Measurements from ENCODE around the gene MROH2A.

MROH2A gene

DNA sequence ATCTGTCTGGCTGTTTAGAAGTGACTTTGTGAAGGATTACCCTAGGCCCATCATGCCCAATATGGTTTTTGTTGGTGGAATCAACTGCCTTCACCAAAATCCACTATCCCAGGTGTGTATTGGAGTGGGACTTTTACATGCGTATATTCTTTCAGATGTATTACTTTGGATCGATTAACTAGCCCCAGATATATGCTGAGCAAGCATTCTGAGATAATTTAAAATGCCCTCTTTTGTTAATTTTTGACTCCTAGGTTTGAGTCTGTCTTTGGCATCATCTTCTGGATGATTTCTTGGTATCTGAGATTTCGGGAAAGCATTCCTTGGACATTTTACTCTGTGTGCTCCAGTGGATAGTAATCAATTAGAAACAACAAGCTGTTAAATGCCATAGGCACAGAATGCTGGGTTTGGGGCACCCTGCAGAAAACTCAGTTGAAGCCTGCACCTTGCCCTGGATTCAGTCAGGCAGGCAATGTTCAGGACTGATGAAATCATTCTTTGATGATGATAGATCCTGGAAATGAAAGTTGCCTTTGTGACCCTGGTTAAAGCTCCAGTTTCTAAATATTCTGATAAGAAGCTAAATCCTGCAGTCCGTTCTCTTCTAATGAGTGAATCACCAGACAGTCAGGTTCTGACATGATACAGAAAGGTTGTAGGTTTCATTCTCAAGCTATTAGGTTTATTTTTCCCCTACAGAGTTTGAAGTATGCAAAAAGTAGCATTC, 16.9 kb upstream of the MROH2A start:
- no peak for DNase-seq (ENCODE audit: low read depth, low spot score)

DNA sequence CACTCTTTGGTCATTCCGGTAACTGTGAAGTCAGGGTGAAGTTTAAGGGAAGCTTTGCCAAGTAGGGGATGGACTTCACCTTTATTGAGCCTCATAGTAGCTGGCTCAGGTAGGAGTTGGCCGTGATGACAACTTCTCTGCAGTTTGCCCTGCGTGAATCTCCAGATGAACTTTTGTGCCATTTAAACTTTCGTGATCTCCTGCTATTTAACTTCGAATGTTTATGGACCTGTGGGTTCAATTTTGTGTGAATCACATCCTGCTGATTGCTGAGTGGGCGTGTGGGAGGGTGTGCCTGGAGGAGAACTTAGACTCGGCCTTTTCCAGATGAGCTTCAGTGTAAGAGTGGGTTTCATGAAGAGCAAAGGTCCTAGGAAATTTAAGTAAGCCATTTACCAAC, 13.9 kb upstream of the MROH2A start:
- DNase-seq (ENCODE audit: low read depth, low spot score): no peak

More for the DNA sequence above, 16.9 kb upstream of the MROH2A start:
- no peak overlapping the region for H3K4me3 ChIP-seq (ENCODE audit: low read length)

DNA sequence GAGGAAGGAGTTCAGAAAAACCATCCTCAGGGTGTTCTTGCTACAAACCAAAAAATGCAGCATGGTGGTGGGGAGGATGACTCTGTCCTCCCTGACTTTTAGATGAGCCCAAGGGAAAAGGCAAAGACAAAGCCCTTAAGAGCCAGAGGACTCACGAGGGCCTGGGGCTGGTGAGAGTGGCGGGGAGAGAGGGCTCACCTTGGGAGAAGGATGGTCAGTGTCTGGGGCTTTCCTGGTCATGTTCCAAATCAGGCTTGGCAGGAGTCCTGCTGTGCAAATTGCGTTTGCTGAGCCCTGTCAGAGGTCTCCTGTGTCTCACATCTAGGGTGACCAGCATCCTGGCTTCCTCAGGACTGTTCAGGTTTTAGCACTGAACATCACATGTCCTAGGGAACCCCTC, 13.4 kb upstream of the MROH2A start:
- no peak overlapping the region for H3K4me3 ChIP-seq (ENCODE audit: low read length)
- DNase-seq (ENCODE audit: low read depth, low spot score): no peak

More for the DNA sequence above, 13.9 kb upstream of the MROH2A start:
- H3K4me3 ChIP-seq (ENCODE audit: low read length): no peak overlapping the region

DNA sequence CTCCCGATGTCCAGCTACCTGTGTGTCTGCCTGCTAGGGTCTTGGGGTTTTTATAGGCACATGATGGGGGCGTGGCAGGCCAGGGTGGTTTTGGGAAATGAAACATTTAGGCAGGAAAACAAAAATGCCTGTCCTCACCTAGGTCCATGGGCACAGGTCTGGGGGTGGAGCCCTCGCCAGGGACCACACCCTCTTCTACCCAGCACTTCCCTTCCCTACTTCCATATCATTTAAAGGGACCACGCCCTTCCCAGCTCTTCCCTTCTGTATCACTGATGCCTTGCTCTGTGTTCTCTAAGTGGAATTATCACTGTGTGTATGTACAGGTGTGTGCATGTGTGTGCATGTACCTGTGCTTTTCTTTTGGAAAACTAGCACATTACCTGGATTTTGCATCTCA, 11.7 kb upstream of the MROH2A start:
- no peak overlapping the region for H3K4me3 ChIP-seq (ENCODE audit: low read length)
- no peak for DNase-seq (ENCODE audit: low read depth, low spot score)

DNA sequence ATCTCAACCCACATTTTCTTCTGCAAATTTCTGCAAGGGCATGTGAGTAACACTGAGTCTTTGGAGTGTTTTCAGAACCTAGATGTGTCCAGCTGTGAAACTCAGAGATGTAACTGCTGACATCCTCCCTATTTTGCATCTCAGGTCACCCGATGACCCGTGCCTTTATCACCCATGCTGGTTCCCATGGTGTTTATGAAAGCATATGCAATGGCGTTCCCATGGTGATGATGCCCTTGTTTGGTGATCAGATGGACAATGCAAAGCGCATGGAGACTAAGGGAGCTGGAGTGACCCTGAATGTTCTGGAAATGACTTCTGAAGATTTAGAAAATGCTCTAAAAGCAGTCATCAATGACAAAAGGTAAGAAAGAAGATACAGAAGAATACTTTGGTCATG, 10.1 kb upstream of the MROH2A start:
- DNase-seq (ENCODE audit: low read depth, low spot score): no peak
- H3K4me3 ChIP-seq (ENCODE audit: low read length): no peak overlapping the region

DNA sequence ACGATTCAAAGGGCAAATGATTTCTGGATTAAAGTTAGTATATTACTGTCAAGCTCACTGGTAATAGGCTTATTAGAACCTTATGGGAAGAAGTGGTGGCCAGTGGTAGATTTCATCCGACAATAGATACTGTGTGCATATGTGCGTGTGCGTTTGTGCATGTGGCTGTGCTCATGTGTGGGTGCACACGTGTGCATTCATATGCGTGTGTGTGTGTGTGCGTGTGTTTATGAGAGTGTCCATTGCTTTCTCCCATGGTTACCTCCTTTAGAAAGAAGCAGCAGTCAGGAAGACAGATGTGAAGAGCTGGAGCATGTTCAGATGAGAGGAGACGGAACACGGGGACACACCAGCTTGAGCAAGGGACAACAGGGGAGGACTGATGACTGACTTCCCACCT, 8.9 kb upstream of the MROH2A start:
- DNase-seq (ENCODE audit: low read depth, low spot score): no peak
- H3K4me3 ChIP-seq (ENCODE audit: low read length): no peak overlapping the region

DNA sequence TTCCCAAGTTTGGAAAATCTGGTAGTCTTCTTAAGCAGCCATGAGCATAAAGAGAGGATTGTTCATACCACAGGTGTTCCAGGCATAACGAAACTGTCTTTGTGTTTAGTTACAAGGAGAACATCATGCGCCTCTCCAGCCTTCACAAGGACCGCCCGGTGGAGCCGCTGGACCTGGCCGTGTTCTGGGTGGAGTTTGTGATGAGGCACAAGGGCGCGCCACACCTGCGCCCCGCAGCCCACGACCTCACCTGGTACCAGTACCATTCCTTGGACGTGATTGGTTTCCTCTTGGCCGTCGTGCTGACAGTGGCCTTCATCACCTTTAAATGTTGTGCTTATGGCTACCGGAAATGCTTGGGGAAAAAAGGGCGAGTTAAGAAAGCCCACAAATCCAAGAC, 6.0 kb upstream of the MROH2A start:
- no peak for DNase-seq (ENCODE audit: low read depth, low spot score)
- no peak overlapping the region for H3K4me3 ChIP-seq (ENCODE audit: low read length)

DNA sequence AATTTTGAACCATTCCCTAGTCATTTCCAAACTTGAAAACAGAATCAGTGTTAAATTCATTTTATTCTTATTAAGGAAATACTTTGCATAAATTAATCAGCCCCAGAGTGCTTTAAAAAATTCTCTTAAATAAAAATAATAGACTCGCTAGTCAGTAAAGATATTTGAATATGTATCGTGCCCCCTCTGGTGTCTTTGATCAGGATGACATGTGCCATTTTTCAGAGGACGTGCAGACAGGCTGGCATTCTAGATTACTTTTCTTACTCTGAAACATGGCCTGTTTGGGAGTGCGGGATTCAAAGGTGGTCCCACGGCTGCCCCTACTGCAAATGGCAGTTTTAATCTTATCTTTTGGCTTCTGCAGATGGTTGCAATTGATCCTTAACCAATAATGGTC, 5.5 kb upstream of the MROH2A start:
- no peak overlapping the region for H3K4me3 ChIP-seq (ENCODE audit: low read length)
- no peak for DNase-seq (ENCODE audit: low read depth, low spot score)

DNA sequence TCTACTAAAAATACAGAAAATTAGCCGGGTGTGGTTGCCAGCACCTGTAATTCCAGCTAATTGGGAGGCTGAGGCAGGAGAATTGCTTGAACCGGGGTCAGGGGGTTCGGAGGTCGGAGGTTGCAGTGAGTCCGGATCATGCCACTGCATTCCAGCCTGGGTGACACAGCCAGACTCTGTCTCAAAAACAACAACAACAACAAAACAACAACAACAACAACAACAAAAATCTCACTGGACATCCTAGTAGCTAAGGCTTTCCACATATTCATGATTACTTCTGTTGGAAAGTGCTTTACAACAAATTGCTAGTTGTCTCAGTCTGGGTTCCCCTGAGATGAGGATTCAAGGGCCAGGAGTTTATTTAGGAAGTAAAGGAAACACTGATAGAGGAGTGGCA, 4.3 kb upstream of the MROH2A start:
- H3K4me3 ChIP-seq (ENCODE audit: low read length): no peak overlapping the region
- no peak for DNase-seq (ENCODE audit: low read depth, low spot score)

DNA sequence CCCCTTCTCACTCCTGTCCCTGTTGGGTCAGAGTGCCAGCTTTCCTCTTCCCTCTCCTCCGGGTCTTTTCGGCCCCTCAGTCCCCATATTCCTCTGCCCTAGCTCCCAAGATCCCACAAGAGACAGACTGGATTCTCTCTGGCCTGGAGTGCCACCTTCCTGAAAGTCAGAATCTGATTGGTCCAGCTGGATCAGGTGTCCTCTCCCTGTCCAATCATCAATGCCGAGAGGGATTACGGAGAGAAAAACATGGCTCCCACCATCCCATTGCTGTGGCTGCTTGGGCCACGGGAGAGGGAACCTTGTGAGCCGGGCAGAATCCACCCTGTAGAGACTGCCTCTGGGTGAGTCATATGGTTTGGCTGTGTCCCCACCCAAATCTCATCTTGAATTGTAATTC, 2.7 kb upstream of the MROH2A start:
- no peak overlapping the region for H3K4me3 ChIP-seq (ENCODE audit: low read length)
- DNase-seq (ENCODE audit: low read depth, low spot score): no peak

DNA sequence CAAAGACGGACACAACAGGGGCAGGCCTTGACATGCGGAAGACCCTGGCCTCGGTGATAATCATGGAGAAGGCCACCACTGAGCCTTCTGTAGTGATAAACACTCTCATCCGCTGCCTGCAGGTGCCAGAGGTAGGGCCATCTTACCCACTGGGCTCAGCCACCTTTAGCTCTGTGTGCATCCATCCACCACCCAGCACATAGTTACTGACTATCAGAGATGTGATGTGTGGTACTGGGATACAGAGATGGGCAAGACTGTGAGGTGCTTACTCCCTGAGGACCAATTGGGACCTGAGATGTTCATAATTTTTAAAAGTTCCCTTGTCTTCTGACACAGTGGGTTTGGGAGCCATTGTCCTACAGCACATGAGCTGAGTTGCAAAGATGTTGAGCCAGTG, 1.6 kb downstream of the MROH2A start:
- DNase-seq (ENCODE audit: low read depth, low spot score): no peak
- H3K4me3 ChIP-seq (ENCODE audit: low read length): no peak overlapping the region

DNA sequence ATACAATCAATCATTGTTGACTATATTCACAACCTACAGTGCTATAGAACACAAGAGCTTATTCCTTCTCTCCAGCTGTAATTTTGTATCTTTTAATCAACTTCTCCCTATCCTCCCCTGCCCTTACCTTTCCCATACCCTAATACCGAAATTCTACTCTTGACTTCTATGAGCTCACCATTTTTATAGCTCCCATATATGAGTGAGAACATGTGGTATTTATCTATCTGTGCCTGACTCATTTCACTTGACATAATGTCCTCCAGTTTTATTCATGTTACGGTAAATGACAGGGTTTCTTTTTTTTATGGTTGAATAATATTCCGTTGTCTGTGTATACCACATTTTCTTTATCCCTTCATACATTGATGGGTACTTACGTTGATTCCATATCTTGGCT, 2.6 kb downstream of the MROH2A start:
- no peak overlapping the region for H3K4me3 ChIP-seq (ENCODE audit: low read length)
- DNase-seq (ENCODE audit: low read depth, low spot score): no peak

DNA sequence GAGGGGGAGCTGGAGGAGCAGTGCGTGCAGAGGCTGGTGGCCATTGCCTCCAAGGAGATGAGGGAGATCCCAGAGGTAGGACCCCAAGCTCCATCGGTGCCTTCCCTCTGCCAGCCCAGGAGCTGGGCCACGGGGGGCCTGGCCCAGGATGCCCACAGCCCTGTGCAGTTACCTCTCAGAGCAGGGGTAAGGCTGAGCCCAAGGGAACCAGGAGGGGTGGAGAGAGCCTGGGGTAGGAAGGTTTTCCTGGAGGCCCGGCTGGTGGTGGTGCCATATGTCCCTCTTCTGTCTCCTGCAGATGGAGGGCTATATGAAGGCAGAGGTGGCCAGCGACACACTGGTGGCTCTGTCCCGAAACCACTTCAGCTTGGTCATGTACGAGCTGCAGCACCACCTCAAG, 11.4 kb downstream of the MROH2A start:
- no peak overlapping the region for H3K4me3 ChIP-seq (ENCODE audit: low read length)
- no peak for DNase-seq (ENCODE audit: low read depth, low spot score)

DNA sequence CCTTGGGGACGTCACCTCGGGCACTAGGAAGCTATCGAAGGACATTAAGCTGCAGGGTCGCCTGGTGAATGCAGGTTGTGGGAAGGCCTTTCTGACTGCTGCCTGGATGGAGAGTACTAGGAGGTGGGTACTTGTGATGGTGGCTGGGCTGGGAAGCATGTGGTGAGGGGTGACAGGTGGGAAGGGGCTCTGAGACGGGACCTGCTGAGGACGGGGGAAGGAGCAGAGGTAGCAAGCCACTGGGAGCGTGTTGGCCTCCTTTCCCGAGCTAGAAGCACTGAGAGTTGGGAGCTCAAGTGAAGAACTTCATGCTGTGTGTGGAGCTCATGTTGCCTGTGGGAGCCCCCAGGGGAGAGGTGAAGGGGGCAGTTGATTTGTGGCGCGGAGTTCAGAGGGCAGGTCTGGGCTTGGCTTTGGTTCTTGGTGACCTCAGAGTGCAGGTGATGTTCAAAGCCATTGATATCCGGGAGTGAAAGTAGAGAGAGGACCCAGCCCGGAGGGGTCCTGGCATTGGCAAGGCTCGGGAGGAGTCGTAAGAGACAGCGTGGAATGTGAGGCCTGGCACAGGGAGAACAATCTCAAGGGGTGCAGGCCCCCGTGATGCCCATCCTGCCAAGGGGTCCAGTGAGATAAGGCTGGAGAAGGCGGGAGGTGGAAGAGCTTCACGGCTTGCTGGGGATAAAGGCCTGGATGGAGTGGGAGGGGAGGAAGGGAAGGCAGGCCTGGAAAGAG, 13.2 kb downstream of the MROH2A start:
- DNase-seq (ENCODE audit: low read depth, low spot score): no peak
- H3K4me3 ChIP-seq (ENCODE audit: low read length): no peak overlapping the region

DNA sequence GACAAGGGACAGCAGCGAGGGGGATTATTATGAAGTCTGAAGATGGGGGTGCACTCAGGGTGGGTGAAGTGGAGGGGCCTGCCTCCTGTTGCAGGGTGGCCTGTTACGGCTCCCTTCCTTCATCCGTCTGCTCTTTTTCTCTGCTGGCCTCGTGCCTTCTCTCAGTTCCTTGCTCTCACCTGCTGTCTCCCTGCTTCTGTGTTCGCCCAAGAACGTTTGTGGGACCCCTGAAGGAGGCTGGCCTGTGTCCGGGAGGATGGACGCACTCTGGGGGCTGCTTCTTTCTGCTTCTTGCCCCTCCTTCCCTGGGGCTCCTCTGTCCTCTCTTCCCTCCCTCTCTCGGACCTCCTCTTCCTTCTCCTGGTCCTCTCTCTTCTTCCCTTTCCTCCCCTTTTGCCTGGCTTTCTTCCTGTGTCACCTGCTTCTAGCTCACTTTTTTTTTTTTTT, 13.8 kb downstream of the MROH2A start:
- DNase-seq (ENCODE audit: low read depth, low spot score): no peak
- no peak overlapping the region for H3K4me3 ChIP-seq (ENCODE audit: low read length)

DNA sequence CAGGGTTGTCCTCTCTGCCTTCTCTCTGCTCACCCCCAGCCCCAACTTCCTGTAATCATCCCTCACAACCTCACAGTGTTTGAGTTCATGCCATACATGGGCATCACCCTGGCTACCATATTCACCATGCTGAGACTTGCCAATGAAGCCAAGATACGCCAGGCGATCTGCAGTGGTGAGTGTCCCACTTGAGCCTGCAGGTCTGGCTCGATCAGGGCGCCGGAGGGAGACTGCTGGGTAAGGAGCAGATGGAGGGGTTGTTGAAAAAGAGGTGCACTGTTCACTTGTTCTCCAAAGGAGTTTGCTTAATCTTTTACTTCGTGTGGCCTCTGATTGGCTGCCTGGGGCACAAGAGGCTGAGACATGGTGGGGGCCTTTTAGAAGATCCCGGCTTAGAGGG, 14.6 kb downstream of the MROH2A start:
- DNase-seq (ENCODE audit: low read depth, low spot score): no peak
- no peak overlapping the region for H3K4me3 ChIP-seq (ENCODE audit: low read length)

DNA sequence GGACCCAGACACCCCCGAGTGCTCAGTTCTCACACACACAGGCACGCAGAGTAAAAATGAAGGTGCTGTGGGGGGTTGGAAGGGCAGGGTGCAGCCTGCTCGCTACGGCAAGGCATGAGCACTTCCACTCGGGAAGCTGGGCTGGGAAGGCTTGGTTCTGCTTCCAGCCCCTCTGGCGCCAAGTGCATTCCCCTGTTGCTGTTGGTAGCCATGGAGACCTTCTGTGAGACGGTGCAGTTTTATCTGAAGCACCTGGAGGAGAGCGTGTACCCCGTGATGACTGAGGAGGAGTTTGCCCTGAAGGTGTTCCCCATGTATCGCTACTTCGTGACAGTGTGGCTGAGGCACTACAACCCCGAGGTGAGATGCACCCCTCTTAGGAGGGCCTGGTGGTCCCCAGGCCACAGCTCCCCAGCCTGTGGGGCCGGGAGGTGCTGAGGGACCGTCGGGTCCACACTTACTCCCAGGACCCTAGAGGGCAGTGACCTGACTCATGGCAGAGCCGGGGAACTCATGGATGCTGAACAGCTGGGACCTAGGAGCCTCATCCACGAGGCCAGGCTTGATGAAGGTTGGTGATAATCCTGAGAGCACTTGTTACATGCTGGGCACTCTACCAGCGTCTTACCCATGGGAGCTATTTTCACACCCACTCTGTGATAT, 15.5 kb downstream of the MROH2A start:
- no peak for DNase-seq (ENCODE audit: low read depth, low spot score)
- H3K4me3 ChIP-seq (ENCODE audit: low read length): no peak overlapping the region

DNA sequence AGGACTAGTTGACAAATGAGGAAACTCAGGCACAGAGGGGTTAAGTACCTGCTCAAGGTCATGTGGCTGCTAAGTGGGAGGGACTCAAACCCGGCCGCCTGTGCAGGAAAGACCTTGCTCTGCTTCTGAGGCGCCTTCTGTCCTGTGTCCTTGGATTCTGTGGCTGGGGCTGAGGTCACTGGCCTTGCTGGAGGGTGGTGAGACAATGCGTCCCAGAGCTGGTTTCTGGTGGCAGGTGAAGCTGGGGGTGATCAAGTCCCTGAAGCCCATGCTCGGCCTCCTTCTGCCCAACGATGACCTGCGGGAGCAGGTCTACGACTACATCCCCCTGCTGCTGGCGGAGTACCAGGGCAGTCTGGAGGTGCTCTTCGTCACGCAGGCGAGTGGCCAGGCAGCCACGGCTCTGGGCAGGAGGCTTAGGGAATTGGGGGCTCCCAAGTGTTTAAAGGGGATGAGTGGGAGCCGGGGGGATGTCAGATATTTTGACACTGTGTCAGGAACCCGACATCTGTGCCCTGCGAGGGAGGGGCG, 16.1 kb downstream of the MROH2A start:
- no peak overlapping the region for H3K4me3 ChIP-seq (ENCODE audit: low read length)
- DNase-seq (ENCODE audit: low read depth, low spot score): no peak

DNA sequence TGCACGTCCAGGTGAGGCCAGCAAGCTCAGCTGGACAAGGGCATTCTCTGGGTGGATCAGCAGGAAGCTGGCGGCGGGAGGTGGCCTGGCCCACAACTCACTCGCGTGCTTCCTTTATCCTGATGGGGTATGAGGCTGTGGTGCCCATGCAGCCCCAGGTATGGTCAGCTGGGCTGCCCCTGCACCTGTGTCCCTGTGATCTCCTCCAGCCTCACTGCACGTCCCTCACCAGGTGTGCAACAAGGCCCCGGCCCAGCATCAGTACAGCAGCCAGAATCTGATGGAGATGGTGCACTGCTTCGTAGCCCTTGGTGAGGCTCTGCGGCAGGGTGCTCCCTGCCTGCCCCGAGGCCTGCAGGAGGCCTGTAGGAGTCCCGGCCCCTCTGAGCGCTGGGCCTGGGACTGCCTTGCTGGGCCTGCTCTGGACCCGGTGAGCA, 17.6 kb downstream of the MROH2A start:
- no peak overlapping the region for H3K4me3 ChIP-seq (ENCODE audit: low read length)
- no peak for DNase-seq (ENCODE audit: low read depth, low spot score)

DNA sequence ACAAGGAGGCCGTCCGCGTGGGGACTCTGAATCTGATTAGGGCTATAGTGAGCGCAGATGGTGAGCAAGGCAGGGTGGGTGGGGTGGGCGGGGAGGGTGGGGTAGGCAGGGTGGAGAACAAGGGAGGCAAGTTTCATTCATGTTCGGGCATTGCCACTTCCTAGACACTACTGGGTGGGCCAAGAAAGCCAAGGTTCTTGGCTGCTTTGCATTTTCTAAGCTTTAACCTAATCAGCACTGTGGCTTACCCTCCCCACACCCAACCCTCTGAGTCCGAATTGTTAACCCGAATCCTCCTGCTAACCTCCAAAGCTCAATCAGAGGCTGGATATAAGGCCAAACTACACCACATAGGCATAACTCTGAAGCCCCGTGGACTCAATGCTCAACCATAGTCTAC, 18.1 kb downstream of the MROH2A start:
- DNase-seq (ENCODE audit: low read depth, low spot score): no peak

More for the DNA sequence above, 18.1 kb downstream of the MROH2A start:
- no peak overlapping the region for H3K4me3 ChIP-seq (ENCODE audit: low read length)

All from Jurkat, Clone E6-1 (cell line).